Chondrocyte (in vitro differentiated cells): Measurements from ENCODE around the gene TXNL1. TPM values are rescaled to one million over a fixed set of nuclear protein-coding genes. Genes with fewer than 3 reads are reported as not detected.
A peak's percentile ranks its signal among the peaks of the same experiment; 100 is the strongest.

ENCODE experiments used
- DNase-seq: peaks from one replicate; pipeline ENCODE4 v3.0.0; 2021; ENCODE audit warnings: mixed read lengths, low spot score
- H3K27ac Mint-ChIP-seq: one replicate; pipeline ENCODE4 v1.8.0; 2021; ENCODE audit warnings: mild to moderate bottlenecking, moderate library complexity, mixed read lengths; ENCODE audit not compliant: unreplicated experiment
- H3K27me3 Mint-ChIP-seq: 2 replicates; pipeline ENCODE4 v1.8.0; 2021; ENCODE audit warnings: low read depth, mixed read lengths
- H3K36me3 Mint-ChIP-seq: 2 replicates; pipeline ENCODE4 v1.8.0; 2021; ENCODE audit warnings: low read depth, mixed read lengths
- H3K4me1 Mint-ChIP-seq: 2 replicates; pipeline ENCODE4 v1.8.0; 2021; ENCODE audit warnings: low read depth, mild to moderate bottlenecking, mixed read lengths
- H3K4me3 Mint-ChIP-seq: one replicate; pipeline ENCODE4 v1.8.0; 2021; ENCODE audit warnings: mild to moderate bottlenecking, moderate library complexity, mixed read lengths; ENCODE audit not compliant: unreplicated experiment
- H3K9me3 Mint-ChIP-seq: 2 replicates; pipeline ENCODE4 v1.8.0; 2021; ENCODE audit warnings: low read depth, mixed read lengths
- total RNA-seq: library from RNA; stranded (reverse); gene quantifications from 3 replicates; pipeline ENCODE4 v1.2.1, GENCODE V29; 2021
- TF ChIP-seq, protein P1 (sequence below): fragments of 200-600 bp; sonication (generic); IDR thresholded peaks from 2 replicates; pipeline ENCODE4 v1.5.0; 2021; ENCODE audit warnings: antibody characterized with exemption, mild to moderate bottlenecking, moderate library complexity

TXNL1 gene
- total RNA-seq, 1 donor from 2014 or later, result 57.6 TPM

DNA sequence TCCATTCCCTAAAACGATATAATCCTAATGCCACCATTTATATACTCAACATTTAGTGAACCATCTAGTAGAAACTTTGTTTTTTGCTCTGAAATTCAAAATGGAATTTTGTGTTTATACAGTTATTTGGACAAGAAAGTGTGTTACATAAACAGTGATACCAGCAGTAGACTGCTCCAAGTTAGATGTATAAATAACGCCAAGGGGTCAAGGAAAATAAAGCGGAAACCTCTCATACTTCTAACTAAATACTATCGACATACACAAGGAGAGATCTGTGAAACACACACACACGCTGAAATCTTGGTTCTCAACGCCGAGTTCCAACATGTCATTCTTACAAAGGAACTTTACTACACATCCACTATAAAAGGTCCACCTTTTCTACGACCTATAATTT is 1.2 kb downstream of the TXNL1 start:
- H3K27me3 Mint-ChIP-seq, result no peaks in the 10 kb centered on the region
- H3K36me3 Mint-ChIP-seq, result peaks cover 4% of the 10 kb centered on the region
- H3K27ac Mint-ChIP-seq, result peak overlapping the region; percentile 100
- peak overlapping the region; percentile 99 for H3K4me3 Mint-ChIP-seq
- H3K9me3 Mint-ChIP-seq, result no peaks in the 10 kb centered on the region
- TF ChIP-seq, protein P1, sequence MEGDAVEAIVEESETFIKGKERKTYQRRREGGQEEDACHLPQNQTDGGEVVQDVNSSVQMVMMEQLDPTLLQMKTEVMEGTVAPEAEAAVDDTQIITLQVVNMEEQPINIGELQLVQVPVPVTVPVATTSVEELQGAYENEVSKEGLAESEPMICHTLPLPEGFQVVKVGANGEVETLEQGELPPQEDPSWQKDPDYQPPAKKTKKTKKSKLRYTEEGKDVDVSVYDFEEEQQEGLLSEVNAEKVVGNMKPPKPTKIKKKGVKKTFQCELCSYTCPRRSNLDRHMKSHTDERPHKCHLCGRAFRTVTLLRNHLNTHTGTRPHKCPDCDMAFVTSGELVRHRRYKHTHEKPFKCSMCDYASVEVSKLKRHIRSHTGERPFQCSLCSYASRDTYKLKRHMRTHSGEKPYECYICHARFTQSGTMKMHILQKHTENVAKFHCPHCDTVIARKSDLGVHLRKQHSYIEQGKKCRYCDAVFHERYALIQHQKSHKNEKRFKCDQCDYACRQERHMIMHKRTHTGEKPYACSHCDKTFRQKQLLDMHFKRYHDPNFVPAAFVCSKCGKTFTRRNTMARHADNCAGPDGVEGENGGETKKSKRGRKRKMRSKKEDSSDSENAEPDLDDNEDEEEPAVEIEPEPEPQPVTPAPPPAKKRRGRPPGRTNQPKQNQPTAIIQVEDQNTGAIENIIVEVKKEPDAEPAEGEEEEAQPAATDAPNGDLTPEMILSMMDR, result no peak
- no peak for DNase-seq
- peaks cover 50% of the 10 kb centered on the region for H3K4me1 Mint-ChIP-seq

DNA sequence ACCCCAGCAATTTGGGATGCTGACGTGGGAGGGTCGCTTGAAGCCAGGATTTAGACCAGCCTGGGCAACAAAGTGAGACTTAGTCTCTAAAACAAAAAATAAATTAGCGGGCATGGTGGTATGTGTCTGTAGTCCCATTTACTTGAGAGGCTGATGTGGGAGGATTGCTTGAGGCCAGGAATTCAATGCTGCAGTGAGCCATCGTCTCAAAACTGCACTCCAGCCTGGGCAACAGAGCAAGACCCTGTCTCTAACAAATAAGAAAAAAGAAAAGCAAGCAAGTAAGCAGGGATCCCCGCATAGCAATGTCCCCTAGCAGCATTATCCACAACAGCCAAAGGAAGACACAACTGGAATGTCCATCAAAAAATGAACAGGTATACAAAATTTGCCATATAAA is 3.4 kb downstream of the TXNL1 start:
- H3K4me3 Mint-ChIP-seq, result peak overlapping the region; percentile 17
- TF ChIP-seq, protein P1, result no peak
- DNase-seq, result no peak
- peak overlapping the region; percentile 27 for H3K27ac Mint-ChIP-seq
- no peaks in the 10 kb centered on the region for H3K9me3 Mint-ChIP-seq
- peaks cover 4% of the 10 kb centered on the region for H3K36me3 Mint-ChIP-seq
- no peaks in the 10 kb centered on the region for H3K27me3 Mint-ChIP-seq
- peaks cover 54% of the 10 kb centered on the region for H3K4me1 Mint-ChIP-seq

DNA sequence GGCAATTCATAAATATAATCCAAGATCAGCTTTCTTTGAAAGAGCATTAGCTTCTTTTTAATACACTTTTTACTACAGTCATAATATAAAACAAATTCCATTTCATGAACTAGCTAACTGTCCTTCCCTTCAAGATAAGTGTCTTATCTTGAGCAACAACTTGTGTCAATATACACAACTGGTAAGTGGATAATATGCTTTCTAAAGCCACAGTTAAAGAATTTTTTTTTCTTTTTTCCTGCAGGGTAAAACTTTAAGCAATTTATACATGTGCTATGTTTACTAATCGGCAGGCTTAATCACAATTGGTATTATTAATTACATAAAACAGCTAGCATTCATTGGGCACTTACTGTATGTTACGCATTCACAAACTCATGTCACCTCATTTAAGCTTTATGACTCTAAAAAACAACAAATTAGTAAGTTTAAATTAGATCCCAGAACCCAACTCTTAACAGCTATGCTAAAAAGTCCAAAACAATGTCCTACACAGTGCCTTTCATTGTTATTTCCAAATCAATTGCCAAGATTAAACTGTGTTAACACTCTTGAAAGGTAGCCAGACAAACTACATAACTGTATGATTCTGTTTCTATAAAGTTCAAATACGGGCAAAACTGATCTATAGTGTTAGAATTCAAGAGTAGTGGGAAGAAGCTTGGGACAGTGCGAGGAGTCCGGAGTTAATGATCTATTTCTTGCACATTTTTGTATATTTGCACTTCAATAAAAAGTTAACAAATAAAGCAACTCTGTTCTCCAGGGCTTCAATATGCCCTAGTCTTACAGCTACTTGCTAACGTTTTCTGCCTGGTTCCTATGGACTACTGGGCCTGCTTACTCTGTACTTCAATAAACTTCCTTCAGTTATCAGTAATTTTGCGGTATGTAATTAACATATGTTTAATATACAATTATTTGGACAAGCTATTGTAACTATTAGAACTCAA is 6.0 kb downstream of the TXNL1 start:
- H3K27ac Mint-ChIP-seq, result no peak overlapping the region
- TF ChIP-seq, protein P1, result no peak
- no peak for DNase-seq

DNA sequence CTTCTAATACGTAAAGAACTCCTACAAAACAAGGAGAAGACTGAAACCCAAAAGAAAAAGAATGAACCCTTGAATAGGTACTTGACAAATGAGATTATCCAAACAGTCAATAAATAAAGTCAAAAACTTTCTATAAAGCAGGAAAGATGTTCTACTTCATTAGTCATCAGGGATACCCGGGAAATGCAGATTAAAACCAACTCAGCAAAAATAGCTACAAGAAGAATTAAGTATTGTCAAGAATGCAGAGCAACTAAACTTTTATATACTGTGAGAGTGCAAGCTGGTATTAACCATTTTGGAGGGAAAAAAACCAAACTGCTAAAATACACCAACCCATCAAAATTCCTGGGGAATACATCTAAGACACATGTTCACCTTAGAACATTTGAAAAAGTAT is 10.4 kb downstream of the TXNL1 start:
- H3K27ac Mint-ChIP-seq, result no peak overlapping the region
- H3K4me1 Mint-ChIP-seq, result peaks cover 27% of the 10 kb centered on the region
- H3K27me3 Mint-ChIP-seq, result no peaks in the 10 kb centered on the region
- TF ChIP-seq, protein P1, result no peak
- peaks cover 2% of the 10 kb centered on the region for H3K36me3 Mint-ChIP-seq
- no peak overlapping the region for H3K4me3 Mint-ChIP-seq
- H3K9me3 Mint-ChIP-seq, result no peaks in the 10 kb centered on the region
- DNase-seq, result no peak

More for the DNA sequence above, 6.0 kb downstream of the TXNL1 start:
- H3K4me3 Mint-ChIP-seq, result no peak overlapping the region
- H3K27me3 Mint-ChIP-seq, result no peaks in the 10 kb centered on the region
- H3K36me3 Mint-ChIP-seq, result peaks cover 4% of the 10 kb centered on the region
- H3K4me1 Mint-ChIP-seq, result peaks cover 55% of the 10 kb centered on the region
- H3K9me3 Mint-ChIP-seq, result no peaks in the 10 kb centered on the region

DNA sequence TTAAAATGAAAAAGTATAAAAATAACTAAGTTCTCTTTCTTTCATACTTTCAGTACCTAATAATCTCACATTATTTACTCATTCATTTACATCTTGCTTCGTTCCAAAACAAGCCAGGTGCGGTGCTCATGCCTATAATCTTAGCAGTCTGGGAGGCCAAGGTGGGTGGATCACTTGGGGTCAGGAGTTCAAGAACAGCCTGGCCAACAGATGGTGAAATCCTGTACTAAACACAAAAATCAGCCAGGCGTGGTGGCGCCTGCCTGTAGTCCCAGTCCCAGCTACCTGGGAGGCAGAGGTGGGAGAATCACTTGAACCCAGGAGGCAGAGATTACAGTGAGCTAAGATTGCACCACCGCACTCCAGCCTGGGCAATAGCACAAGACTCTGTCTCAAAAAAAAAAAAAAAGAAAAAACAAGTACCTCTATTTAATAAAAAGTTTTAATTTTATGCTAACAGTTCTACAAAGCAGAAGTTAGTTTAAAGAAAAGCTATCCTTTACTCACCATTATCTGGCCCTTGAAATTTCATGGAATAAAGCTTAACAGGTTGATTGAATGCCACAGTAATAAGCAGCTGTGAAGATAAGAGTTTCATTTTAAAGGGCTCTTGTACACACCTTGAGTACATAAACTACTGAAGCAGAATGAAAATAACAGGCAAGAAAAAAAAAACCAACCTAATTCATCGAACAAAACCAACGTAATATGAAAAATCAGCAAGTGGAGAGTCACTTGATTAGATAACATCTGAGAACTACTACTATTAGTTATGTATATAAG is 22.5 kb downstream of the TXNL1 start:
- Mint-ChIP-seq H3K4me3 (no peak overlapping the region), H3K4me1 (no peaks in the 10 kb centered on the region), H3K27me3 (no peaks in the 10 kb centered on the region), H3K36me3 (peaks cover 34% of the 10 kb centered on the region), H3K9me3 (no peaks in the 10 kb centered on the region), H3K27ac (no peak overlapping the region)
- TF ChIP-seq, protein P1, result no peak
- DNase-seq, result no peak
